B cell (primary cell): ENCODE results near the gene SSBP3. TPM values are rescaled to one million over a fixed set of nuclear protein-coding genes. Genes with fewer than 3 reads are reported as not detected.

Experiments
- ATAC-seq: fragments of 200-7000 bp; cut with Tn5 transposase; one replicate; pipeline ENCODE4 v1.10.0; 2021; ENCODE audit warnings: low read depth, mild to moderate bottlenecking, moderate number of reproducible peaks, moderate library complexity
- CTCF ChIA-PET: fragments of 350-600 bp; sonication (Branson Sonifier 250); formaldehyde crosslinking; loops from one replicate; lab custom pipeline; 2021; ENCODE audit warnings: antibody characterized with exemption, inconsistent platforms; lab: Charles Lee
- POLR2A ChIA-PET: fragments of 350-600 bp; sonication (Branson Sonifier 250); formaldehyde crosslinking; loops from one replicate; lab custom pipeline; 2021; ENCODE audit warnings: antibody characterized with exemption; lab: Charles Lee
- DNase-seq: peaks from one replicate; pipeline ENCODE4 v3.0.0; 2013
- H2AFZ ChIP-seq: 2 replicates; pipeline ENCODE4 v1.6.1; 2012; ENCODE audit warnings: mild to moderate bottlenecking, low read depth, low read length; ENCODE audit not compliant: insufficient read depth, poor library complexity, severe bottlenecking
- H3K27ac ChIP-seq, 2 donors: 1 replicate in 1 of 2; 2 replicates in 1 of 2; pipeline ENCODE4 v1.5.1; 2012 to 2013; ENCODE audit warnings: low read length in 2 of 2, mild to moderate bottlenecking in 2 of 2, moderate library complexity in 1 of 2
- H3K27me3 ChIP-seq, 4 experiments: fragments of 200-600 bp in 1 of 4; sonication (generic) in 1 of 4; replicated peaks in 1 of 4; 1 replicate in 2 of 4; 2 replicates in 2 of 4; pipeline versions ENCODE4 v1.6.1 to v1.7.0; 2013 to 2016; ENCODE audit warnings: low read length in 3 of 4, mild to moderate bottlenecking in 2 of 4, mixed read lengths in 1 of 4, moderate library complexity in 1 of 4; ENCODE audit not compliant: insufficient read depth in 4 of 4, control insufficient read depth in 3 of 4; ENCODE audit errors: control extremely low read depth in 1 of 4
- H3K36me3 ChIP-seq, 2 experiments: replicated peaks in 1 of 2; 1 replicate in 1 of 2; 2 replicates in 1 of 2; pipeline versions ENCODE4 v1.6.1 to v1.7.1; 2013; ENCODE audit warnings: low read length in 1 of 2; ENCODE audit not compliant: insufficient read depth in 2 of 2, control insufficient read depth in 1 of 2; ENCODE audit errors: control extremely low read depth in 1 of 2, extremely low read depth in 1 of 2
- H3K4me1 ChIP-seq, 2 donors: fragments of 200-600 bp in 1 of 2; sonication (generic) in 1 of 2; 1 replicate in 1 of 2; 2 replicates in 1 of 2; pipeline versions ENCODE4 v1.5.1 to v1.6.1; 2013 to 2017; ENCODE audit warnings: low read length in 2 of 2; ENCODE audit not compliant: control insufficient read depth in 2 of 2, insufficient read depth in 2 of 2
- H3K4me2 ChIP-seq: replicated peaks from 2 replicates; pipeline ENCODE3; 2012; ENCODE audit warnings: mild to moderate bottlenecking, low read depth, low read length; ENCODE audit not compliant: poor library complexity, severe bottlenecking
- H3K4me3 ChIP-seq, 5 experiments: fragments of 200-600 bp in 1 of 5; sonication (generic) in 1 of 5; 1 replicate in 3 of 5; 2 replicates in 2 of 5; pipeline versions ENCODE4 v1.5.1 to v1.7.0; 2011 to 2016; ENCODE audit warnings: low read length in 4 of 5, mild to moderate bottlenecking in 4 of 5, low read depth in 2 of 5, control low read depth in 1 of 5, moderate library complexity in 1 of 5; ENCODE audit not compliant: insufficient read depth in 1 of 5; ENCODE audit errors: control extremely low read depth in 1 of 5, extremely low read depth in 1 of 5
- H3K79me2 ChIP-seq: fragments of 200-600 bp; sonication (generic); one replicate; pipeline ENCODE4 v1.6.0; 2016; ENCODE audit warnings: low read length; ENCODE audit not compliant: control insufficient read depth, insufficient read depth
- H3K9ac ChIP-seq: fragments of 200-600 bp; sonication (generic); 2 replicates; pipeline ENCODE4 v1.6.1; 2017; ENCODE audit warnings: mild to moderate bottlenecking, low read length, moderate library complexity
- H3K9me3 ChIP-seq, 3 donors: one replicate each; pipeline versions ENCODE4 v1.6.1 to v1.7.1; 2013; ENCODE audit warnings: low read length in 2 of 3; ENCODE audit not compliant: control insufficient read depth in 2 of 3, insufficient read depth in 1 of 3; ENCODE audit errors: control extremely low read depth in 1 of 3
- H4K20me1 ChIP-seq: 2 replicates; pipeline ENCODE4 v1.6.0; 2012; ENCODE audit warnings: mild to moderate bottlenecking, low read length; ENCODE audit not compliant: insufficient read depth, control insufficient read depth, poor library complexity, severe bottlenecking
- H3K27ac Mint-ChIP-seq: one replicate; pipeline ENCODE4 v1.8.0; 2021; ENCODE audit warnings: mixed read lengths
- H3K27me3 Mint-ChIP-seq: one replicate; pipeline ENCODE4 v1.8.0; 2021; ENCODE audit warnings: mixed read lengths
- H3K4me1 Mint-ChIP-seq: one replicate; pipeline ENCODE4 v1.8.0; 2021; ENCODE audit warnings: mixed read lengths
- H3K4me3 Mint-ChIP-seq: one replicate; pipeline ENCODE4 v1.8.0; 2021; ENCODE audit warnings: mixed read lengths
- H3K9me3 Mint-ChIP-seq: one replicate; pipeline ENCODE4 v1.8.0; 2022; ENCODE audit warnings: mixed read lengths; ENCODE audit not compliant: insufficient read depth
- EZH2 ChIP-seq: IDR thresholded peaks from 2 replicates; pipeline ENCODE4 v1.6.1; 2012; ENCODE audit warnings: borderline replicate concordance, low read depth, mild to moderate bottlenecking, moderate library complexity, low read length; ENCODE audit not compliant: insufficient read depth, poor library complexity, severe bottlenecking
- WGBS: methylation state at CpG from one replicate; pipeline ENCODE4 v1.1.5; 2013; ENCODE audit warnings: missing lambda C conversion rate; ENCODE audit not compliant: insufficient coverage; 5-methylcytosine and 5-hydroxymethylcytosine counted together
- intact Hi-C: fragments of 100-400 bp; cut with micrococcal nuclease; formaldehyde crosslinking; loops from one replicate; pipeline ENCODE4 v1.10.0; 2022
- polyA plus RNA-seq: library from polyadenylated mRNA; depleted of rRNA; stranded (reverse); fragments of >200 nt; gene quantifications from 2 replicates; pipeline ENCODE4 v1.2.3, GENCODE V29; 2012
- total RNA-seq, 2 donors: library from RNA; stranded (reverse); fragments of 120-200 nt in 1 of 2; gene quantifications; 1 replicate in 1 of 2; 2 replicates in 1 of 2; pipeline versions ENCODE4 v1.2.3 to v1.2.4, GENCODE V29; 2013 to 2022
- TF ChIP-seq, protein P1 (sequence below): fragments of 200-600 bp; IDR thresholded peaks from one replicate; pipeline ENCODE4 v1.8.0; 2022; ENCODE audit warnings: antibody characterized with exemption, mild to moderate bottlenecking

Gene SSBP3
- total and polyA plus RNA-seq, 2 donors (not counting 1 experiment from before 2014, with no cell fraction given): 16.9 to 30.7 TPM

DNA sequence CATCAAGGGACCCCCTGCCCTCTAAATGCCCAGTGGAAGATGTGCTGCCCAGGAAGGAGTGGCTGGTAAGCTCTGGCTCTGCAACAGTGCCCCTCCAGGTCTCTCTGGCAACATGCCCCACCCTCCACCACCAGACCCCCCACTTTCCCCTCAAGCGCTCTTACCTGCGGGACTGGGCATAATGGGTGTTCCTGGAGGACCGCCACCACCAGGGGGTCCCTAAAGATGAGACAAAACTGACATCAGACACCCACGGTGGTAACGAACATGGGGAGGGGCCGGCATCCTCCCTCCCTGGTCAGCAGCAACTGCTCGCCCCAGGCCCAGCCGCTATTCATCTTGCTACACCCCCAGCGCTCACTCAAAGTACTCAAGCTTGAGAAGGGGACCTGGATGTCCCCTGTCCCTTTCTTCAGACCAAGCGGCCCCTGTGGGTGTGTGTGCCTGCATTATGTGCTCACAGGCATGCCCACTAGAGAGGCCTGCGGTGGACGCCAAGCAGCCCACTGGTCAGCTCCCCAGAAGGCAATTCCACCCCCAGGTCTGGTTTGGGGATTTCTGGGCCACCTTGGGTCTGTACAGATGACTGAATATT, 165.4 kb downstream of the SSBP3 start:
- Histone ChIP-seq H4K20me1 (no peaks in the 10 kb centered on the region), H3K9ac (no peak overlapping the region), H3K4me2 (no peak overlapping the region), H3K79me2 (no peaks in the 10 kb centered on the region), H3K4me1 (no peaks in the 10 kb centered on the region), H2AFZ (no peak overlapping the region), H3K9me3 (no peaks in the 10 kb centered on the region), H3K27me3 (no peaks in the 10 kb centered on the region), H3K27ac (no peak overlapping the region), H3K36me3 (peaks cover 0 to 9% of the 10 kb centered on the region in 2 experiments), H3K4me3 (no peak overlapping the region)
- no peaks in the 10 kb centered on the region for H3K9me3 Mint-ChIP-seq
- H3K4me3 Mint-ChIP-seq: no peak overlapping the region
- no peak overlapping the region for H3K27ac Mint-ChIP-seq
- ChIA-PET CTCF (no interaction called here), POLR2A (no interaction called here)
- H3K27me3 Mint-ChIP-seq: no peaks in the 10 kb centered on the region
- no peaks in the 10 kb centered on the region for H3K4me1 Mint-ChIP-seq
- TF ChIP-seq, protein P1, sequence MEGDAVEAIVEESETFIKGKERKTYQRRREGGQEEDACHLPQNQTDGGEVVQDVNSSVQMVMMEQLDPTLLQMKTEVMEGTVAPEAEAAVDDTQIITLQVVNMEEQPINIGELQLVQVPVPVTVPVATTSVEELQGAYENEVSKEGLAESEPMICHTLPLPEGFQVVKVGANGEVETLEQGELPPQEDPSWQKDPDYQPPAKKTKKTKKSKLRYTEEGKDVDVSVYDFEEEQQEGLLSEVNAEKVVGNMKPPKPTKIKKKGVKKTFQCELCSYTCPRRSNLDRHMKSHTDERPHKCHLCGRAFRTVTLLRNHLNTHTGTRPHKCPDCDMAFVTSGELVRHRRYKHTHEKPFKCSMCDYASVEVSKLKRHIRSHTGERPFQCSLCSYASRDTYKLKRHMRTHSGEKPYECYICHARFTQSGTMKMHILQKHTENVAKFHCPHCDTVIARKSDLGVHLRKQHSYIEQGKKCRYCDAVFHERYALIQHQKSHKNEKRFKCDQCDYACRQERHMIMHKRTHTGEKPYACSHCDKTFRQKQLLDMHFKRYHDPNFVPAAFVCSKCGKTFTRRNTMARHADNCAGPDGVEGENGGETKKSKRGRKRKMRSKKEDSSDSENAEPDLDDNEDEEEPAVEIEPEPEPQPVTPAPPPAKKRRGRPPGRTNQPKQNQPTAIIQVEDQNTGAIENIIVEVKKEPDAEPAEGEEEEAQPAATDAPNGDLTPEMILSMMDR: no peak
- TF ChIP-seq EZH2: no peak
- intact Hi-C loops: no loop called here
- DNase-seq (no peak), ATAC-seq (no peak)
- 93% methylated on average over 9 of the region's 12 CpGs for WGBS

DNA sequence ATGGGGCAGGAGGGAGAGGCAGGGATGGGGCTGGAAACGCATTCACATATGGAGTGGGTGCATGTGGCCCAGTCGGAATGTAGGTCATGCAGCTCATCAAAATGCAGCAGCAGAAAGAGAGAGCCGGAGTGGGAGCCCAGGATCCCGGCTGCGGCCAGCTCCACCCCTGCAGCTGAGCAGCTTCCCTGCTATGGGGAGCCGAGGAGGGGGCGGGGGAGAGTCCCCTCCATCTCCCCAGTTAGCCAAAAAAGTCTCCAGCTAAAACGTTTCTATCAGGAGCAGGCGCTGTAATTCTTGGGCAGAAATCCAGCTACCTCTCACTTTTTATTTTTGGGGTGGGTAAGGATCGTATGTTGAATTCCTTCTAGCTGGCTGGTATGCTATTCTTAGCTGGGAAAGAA, 166.6 kb downstream of the SSBP3 start:
- H3K79me2 ChIP-seq: no peaks in the 10 kb centered on the region
- no peaks in the 10 kb centered on the region for H3K27me3 ChIP-seq
- ChIA-PET CTCF (no interaction called here), POLR2A (no interaction called here)
- WGBS: 95% methylated on average over 4 of the region's 10 CpGs
- TF ChIP-seq, protein P1: no peak
- no peak for TF ChIP-seq EZH2
- Mint-ChIP-seq H3K4me3 (no peak overlapping the region), H3K27me3 (no peaks in the 10 kb centered on the region), H3K27ac (no peak overlapping the region), H3K9me3 (no peaks in the 10 kb centered on the region), H3K4me1 (no peaks in the 10 kb centered on the region)
- no peaks in the 10 kb centered on the region for H4K20me1 ChIP-seq
- no peak overlapping the region for H3K4me2 ChIP-seq
- intact Hi-C loops: no loop called here
- no peak overlapping the region for H3K4me3 ChIP-seq
- no peak overlapping the region for H2AFZ ChIP-seq
- no peak for ATAC-seq
- no peaks in the 10 kb centered on the region for H3K9me3 ChIP-seq
- peaks cover 0 to 9% of the 10 kb centered on the region in 2 experiments for H3K36me3 ChIP-seq
- no peaks in the 10 kb centered on the region for H3K4me1 ChIP-seq
- no peak overlapping the region for H3K9ac ChIP-seq
- H3K27ac ChIP-seq: no peak overlapping the region
- DNase-seq: no peak
